HL-60/S4 treated with phorbol 12-myristate 13-acetate at 8.2 ng/mL for 4 days and 3 days (cell line): Measurements from ENCODE around the gene CFAP46.
"Not testable (repeated sequence)": the region's sequence is repeated elsewhere in the genome, so short reads cannot be mapped to it uniquely, and the experiment has no call there.

Source experiments
- in situ Hi-C: fragments of 300-500 bp; cut with MboI; formaldehyde crosslinking; loops from 2 replicates; pipeline ENCODE4 v1.15.0; 2022; ENCODE audit warnings: low sequenced_read_pairs

CFAP46 gene

GRCh38 chr10:132793871-132794849, 148.2 kb downstream of the CFAP46 start:
- in situ Hi-C loops = no loop called here

- in situ Hi-C loops = no loop called here
These were observed 149.2 kb downstream of the CFAP46 start for GRCh38 chr10:132793213-132793612.

- in situ Hi-C loops = no loop called here
These were observed 149.6 kb downstream of the CFAP46 start for GRCh38 chr10:132792796-132793195.

GRCh38 chr10:132792099-132792498, 150.3 kb downstream of the CFAP46 start:
- in situ Hi-C loops = not testable (repeated sequence)

- in situ Hi-C loops = no loop called here
These were observed 151.2 kb downstream of the CFAP46 start for GRCh38 chr10:132790934-132791829.

DNA sequence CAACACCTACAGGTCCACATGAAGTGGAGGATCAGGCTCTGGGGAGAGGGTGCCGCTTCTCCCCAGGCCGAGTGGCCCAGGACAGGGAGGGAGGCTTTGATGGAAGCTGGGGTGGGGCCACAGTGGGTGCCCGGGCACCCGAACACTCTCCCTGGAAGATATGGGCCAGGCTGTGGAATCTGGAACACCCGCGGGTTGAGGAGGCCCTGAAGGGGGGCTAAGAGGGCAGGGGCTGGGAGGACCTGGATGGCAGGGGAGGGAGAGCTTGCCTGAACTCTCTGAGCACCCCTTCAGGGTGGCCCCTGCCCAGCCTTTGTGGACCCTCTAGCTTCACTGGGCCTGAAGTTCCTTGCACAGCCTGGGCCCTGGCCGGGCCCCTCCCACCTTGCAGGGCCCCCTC, 151.9 kb downstream of the CFAP46 start:
- in situ Hi-C loops = no loop called here

DNA sequence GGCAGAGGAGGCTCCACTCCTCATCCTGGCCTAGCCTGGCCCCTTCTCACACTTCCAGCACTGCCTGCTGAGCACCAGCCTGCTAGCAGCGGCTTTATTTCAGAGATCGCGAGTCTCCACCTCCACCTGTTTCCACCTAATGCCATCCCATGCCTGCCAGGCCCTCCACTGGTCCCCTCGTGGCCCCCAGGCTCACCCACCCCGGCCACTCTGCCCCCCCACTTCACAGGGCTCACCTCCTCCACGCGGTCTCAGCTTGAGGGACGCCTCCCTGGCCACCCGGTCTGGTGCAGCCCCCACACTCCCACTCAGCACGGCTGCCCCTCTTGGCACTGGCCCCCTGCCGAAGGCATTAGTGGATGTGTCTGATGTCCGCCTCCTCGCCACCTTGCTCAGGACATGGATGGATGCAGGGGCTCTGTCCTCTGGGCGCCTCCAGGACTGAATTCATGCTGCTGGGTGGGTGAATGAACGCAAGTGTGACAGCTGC, 152.7 kb downstream of the CFAP46 start:
- in situ Hi-C loops = no loop called here

DNA sequence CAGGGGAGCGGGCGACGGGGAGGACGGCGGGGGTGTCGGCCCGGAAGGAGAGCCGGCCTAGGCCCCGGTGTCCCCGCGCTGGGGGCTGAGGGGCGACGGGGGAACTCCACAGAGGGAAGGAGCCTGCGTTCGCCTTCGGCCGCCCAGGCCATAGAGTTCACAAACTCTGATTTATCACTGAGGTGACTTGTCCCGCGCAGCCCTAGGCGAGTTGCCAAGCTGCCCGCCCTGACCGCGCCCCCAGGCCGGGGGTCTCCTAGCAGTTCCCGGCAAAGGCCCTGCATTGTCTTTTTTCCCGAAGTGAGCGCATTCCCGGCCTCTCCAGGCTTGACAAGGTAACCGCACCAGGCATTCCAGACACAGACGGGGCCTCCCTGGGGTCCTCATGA, 153.5 kb downstream of the CFAP46 start:
- in situ Hi-C loops = no loop called here

GRCh38 chr10:132788180-132788830, 154.1 kb downstream of the CFAP46 start:
- in situ Hi-C loops = no loop called here

DNA sequence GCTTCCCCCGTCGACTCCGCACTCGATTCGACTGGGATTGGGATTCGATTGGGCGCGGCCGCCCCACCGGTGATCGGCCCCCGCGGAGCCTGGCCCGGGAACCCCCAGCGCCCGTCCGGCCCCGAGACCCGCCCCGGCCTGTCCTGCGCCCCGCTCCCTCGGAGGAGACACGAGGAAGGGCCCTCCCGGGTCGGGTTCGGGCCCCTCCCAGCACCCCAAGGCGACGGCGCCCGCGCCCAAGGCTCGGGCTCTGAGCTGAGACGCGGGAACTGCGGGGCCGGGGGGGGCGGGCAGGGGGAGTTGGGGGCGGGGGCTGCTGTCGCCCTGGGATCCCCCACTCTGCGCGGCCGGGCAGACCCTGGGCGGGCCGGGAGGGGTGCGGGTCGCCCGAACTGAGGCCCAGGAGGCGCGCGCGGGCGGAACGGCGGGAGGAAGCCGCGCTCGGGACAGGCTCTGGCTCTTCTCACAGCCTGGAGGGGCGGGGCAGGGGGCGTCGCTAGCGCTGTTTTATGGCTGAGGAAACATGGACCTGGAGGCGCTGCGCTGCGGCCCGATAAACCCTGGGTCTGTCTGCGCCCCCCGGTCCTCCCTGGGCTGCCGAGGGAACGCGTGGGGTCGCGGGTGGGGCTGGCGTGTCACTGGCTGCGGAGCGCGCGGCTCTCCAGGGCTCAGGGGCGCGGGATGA, 154.7 kb downstream of the CFAP46 start:
- in situ Hi-C loops = no loop called here

DNA sequence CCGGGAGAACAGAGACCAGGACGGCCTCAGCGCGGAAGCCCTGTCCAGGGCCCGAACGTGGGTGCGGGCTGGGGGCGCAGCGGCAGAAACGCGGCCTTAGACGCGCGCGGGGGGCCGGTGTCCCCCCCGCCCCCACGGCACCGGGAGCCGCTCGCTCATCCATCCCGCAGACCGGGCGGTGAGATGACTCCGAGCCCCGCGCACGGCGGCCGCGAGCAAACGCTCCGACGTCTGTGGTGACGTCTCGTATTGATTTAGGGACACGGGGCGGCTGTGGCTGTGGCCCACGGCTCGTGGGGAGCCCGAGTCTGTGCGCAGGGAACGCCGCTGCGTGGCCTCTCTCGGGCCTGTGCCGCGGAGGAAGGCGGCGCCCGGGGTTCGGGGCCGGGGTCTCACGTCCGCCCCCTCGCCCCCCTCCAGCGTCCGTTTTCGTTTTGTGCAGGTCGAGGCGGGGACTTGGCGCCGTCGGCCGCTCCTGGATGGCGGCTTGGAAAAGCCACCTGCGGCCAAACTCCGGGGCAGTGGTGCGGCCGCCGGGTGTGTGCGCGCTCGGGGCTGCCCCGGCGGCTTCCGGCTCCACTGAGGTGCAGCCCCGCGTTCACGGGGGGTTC, 155.4 kb downstream of the CFAP46 start:
- in situ Hi-C loops = no loop called here

DNA sequence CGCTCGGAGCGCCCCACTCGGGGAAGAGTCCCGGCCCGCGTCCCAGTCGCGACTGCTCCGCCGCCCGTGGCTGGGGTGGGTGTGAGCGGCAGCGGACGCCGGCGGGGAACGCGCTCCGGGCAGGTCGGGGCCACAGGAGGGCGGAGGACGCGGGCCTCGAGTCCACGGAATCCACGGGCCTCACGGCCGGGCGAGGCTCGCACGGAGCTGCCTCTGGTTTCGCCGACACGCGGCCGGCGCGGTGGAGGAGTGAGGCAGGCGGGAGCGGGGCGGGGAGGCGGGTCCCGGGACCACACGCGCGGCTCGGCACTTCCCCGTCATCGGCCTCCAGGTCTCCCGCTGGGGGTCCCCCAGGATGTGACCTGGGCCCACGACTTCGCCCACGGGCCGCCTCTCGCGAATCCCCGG, 155.9 kb downstream of the CFAP46 start:
- in situ Hi-C loops = no loop called here

DNA sequence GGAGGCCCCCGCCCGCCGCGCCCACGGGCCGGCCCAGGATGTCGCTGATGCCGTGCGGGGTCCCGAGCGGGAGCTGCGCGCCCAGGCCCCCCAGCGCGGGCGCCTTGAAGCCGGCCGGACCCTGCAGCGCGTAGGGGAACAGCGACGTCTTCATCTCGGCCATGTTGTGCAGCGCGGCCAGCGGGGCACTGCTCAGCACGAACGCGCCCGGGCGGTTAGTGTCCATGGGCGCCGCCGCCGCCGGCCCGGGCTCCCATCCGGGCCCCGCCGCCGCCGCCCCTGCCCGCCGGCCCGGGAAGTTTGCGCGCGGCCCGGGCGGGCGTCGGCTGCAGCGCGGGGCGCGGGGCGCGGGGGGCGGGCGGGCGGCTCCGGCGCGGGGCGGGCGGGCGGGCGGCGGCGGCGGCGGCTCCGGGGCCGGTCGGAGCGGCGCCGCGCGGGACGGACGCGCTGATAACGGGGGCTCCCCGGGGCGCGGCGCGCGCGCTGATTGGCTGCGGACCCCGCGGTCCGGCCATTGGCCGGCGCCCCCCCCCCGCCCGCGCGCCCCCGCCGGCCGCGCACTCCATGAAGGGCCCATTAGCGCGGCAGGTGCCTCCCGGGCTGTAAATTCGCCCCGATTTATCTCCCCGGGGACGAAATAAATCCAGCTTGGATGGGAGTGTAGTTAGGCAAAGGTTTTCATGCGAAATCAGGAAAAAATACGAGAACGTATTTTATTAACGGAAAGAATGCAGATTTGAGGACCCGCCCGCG, 156.5 kb downstream of the CFAP46 start, which contains the start of gene NKX6-2:
NKX6-2 (minus strand) TSS at position 425 of the 753 bp plus-strand sequence; CDS start at position 226, 199 bp downstream.
- in situ Hi-C loops = no loop called here

- in situ Hi-C loops = no loop called here
These were observed 157.3 kb downstream of the CFAP46 start for GRCh38 chr10:132784866-132785722.

DNA sequence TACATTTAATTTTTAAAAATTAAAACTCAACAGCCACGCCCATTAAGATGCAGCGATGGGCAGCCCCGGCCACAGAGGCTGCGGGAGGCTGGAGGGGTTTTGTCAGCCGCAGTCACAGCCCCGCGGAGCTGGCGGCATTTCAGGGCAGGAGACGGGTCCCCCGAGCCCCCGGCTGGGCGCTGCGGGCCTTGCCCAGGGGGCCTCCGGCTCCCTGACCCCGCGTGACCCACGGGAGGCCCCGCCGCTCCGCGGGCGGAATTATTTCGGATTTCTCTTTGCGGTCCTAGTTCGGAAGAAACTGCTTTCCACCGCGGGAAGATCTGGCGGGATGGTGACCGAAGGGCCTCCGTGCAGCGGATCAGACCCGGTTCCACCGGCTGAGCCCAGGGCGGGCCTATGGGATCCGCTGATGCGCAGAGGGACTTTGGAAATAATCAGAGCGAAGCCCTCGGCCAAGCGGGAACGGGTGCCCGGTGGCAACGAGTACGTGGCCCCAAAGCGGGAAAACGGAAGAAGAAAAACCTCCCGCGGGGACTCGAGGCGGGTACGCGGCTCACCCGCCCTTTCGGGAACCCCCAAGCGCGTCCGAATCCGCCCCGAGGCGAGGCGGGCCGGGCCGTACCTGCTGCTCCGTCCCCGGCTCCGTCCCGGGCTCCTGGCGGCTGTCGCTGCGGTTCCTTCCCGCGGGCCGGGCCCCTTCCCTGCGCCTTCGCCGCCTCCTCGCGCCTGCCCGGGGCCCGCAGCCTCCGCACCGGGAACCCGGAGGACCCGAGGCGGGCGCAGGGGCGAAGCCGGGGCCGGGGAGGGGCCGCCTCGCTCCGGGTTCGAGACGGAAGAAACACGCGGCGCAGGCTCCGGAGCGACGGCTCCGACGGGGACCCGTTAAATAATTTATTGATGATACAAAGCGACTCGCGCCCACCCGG, 158.2 kb downstream of the CFAP46 start:
- in situ Hi-C loops = no loop called here

GRCh38 chr10:132783165-132783939, 159.0 kb downstream of the CFAP46 start:
- in situ Hi-C loops = no loop called here
